ENCODE measurements around the gene DENND5A. TPM values are rescaled to one million over a fixed set of nuclear protein-coding genes. Genes with fewer than 3 reads are reported as not detected.
A peak's percentile ranks its signal among the peaks of the same experiment; 100 is the strongest.

DENND5A gene
- total and polyA plus RNA-seq, 2 donors (not counting 1 experiment from before 2014, with no cell fraction given) = 125 to 235 TPM

- no peaks in the 10 kb centered on the region for H3K27me3 ChIP-seq (ENCODE audit: control insufficient read depth, insufficient read depth, low read length)
- H3K79me2 ChIP-seq (ENCODE audit: control insufficient read depth, insufficient read depth, low read length) = peaks cover 55% of the 10 kb centered on the region
- H3K9me3 ChIP-seq (ENCODE audit: control insufficient read depth, insufficient read depth, low read depth, low read length) = no peaks in the 10 kb centered on the region
- peaks cover 2% of the 10 kb centered on the region for H3K36me3 ChIP-seq (ENCODE audit: control insufficient read depth, insufficient read depth, low read length)
- H3K4me2 ChIP-seq (ENCODE audit: extremely low read depth, insufficient read depth, low read length) = no peak overlapping the region
- peak in 1 of 2 donors; percentile 58 for DNase-seq (ENCODE audit: low read depth in 2 of 2)
- no peak overlapping the region for H3K9ac ChIP-seq (ENCODE audit: insufficient read depth, low read length)
- TF ChIP-seq CTCF (conservative IDR thresholded peaks at IDR 0.05 in 1 of 2, IDR thresholded peaks at IDR 0.05 in 1 of 2; ENCODE audit: low read depth in 1 of 2, low read length in 2 of 2) (no peak), EZH2 (IDR thresholded peaks at IDR 0.05; ENCODE audit: low read length, missing control alignments) (no peak)
- H3K4me3 ChIP-seq (replicated peaks in 1 of 4; ENCODE audit: control extremely low read depth in 1 of 4, insufficient read depth in 1 of 4, low read depth in 3 of 4, low read length in 4 of 4) = no peak overlapping the region
- H4K20me1 ChIP-seq (ENCODE audit: control insufficient read depth, extremely low read depth, insufficient read depth, low read length) = no peaks in the 10 kb centered on the region
- peaks cover 9% of the 10 kb centered on the region for H3K4me1 ChIP-seq (ENCODE audit: control insufficient read depth, extremely low read depth, insufficient read depth, low read length)
- H3K27ac ChIP-seq (ENCODE audit: insufficient read depth, low read length) = no peak overlapping the region
- no peak overlapping the region for H2AFZ ChIP-seq (ENCODE audit: low read length)
Measured at GRCh38 chr11:9208726-9209501, 56.2 kb downstream of the DENND5A start.

- no peaks in the 10 kb centered on the region for H3K27me3 ChIP-seq (ENCODE audit: control insufficient read depth, insufficient read depth, low read length)
- peaks cover 41% of the 10 kb centered on the region for H3K79me2 ChIP-seq (ENCODE audit: control insufficient read depth, insufficient read depth, low read length)
- no peak overlapping the region for H3K4me2 ChIP-seq (ENCODE audit: extremely low read depth, insufficient read depth, low read length)
- no peak for DNase-seq (ENCODE audit: low read depth in 2 of 2)
- peaks cover 4% of the 10 kb centered on the region for H3K36me3 ChIP-seq (ENCODE audit: control insufficient read depth, insufficient read depth, low read length)
- H3K9me3 ChIP-seq (ENCODE audit: control insufficient read depth, insufficient read depth, low read depth, low read length) = no peaks in the 10 kb centered on the region
- H3K4me1 ChIP-seq (ENCODE audit: control insufficient read depth, extremely low read depth, insufficient read depth, low read length) = peaks cover 9% of the 10 kb centered on the region
- H3K27ac ChIP-seq (ENCODE audit: insufficient read depth, low read length) = no peak overlapping the region
- no peak overlapping the region for H3K4me3 ChIP-seq (replicated peaks in 1 of 4; ENCODE audit: control extremely low read depth in 1 of 4, insufficient read depth in 1 of 4, low read depth in 3 of 4, low read length in 4 of 4)
- H4K20me1 ChIP-seq (ENCODE audit: control insufficient read depth, extremely low read depth, insufficient read depth, low read length) = no peaks in the 10 kb centered on the region
- no peak overlapping the region for H3K9ac ChIP-seq (ENCODE audit: insufficient read depth, low read length)
- TF ChIP-seq CTCF (conservative IDR thresholded peaks at IDR 0.05 in 1 of 2, IDR thresholded peaks at IDR 0.05 in 1 of 2; ENCODE audit: low read depth in 1 of 2, low read length in 2 of 2) (no peak), EZH2 (IDR thresholded peaks at IDR 0.05; ENCODE audit: low read length, missing control alignments) (no peak)
- H2AFZ ChIP-seq (ENCODE audit: low read length) = no peak overlapping the region
Measured at GRCh38 chr11:9207229-9207628, 57.9 kb downstream of the DENND5A start.

GRCh38 chr11:9206496-9206895 is 58.7 kb downstream of the DENND5A start:
- Histone ChIP-seq H3K9me3 (ENCODE audit: control insufficient read depth, insufficient read depth, low read depth, low read length) (no peaks in the 10 kb centered on the region), H4K20me1 (ENCODE audit: control insufficient read depth, extremely low read depth, insufficient read depth, low read length) (no peaks in the 10 kb centered on the region), H2AFZ (ENCODE audit: low read length) (no peak overlapping the region), H3K36me3 (ENCODE audit: control insufficient read depth, insufficient read depth, low read length) (peaks cover 4% of the 10 kb centered on the region), H3K27me3 (ENCODE audit: control insufficient read depth, insufficient read depth, low read length) (no peaks in the 10 kb centered on the region), H3K9ac (ENCODE audit: insufficient read depth, low read length) (no peak overlapping the region), H3K4me1 (ENCODE audit: control insufficient read depth, extremely low read depth, insufficient read depth, low read length) (peaks cover 9% of the 10 kb centered on the region), H3K79me2 (ENCODE audit: control insufficient read depth, insufficient read depth, low read length) (peaks cover 34% of the 10 kb centered on the region), H3K27ac (ENCODE audit: insufficient read depth, low read length) (no peak overlapping the region), H3K4me2 (ENCODE audit: extremely low read depth, insufficient read depth, low read length) (no peak overlapping the region), H3K4me3 (replicated peaks in 1 of 4; ENCODE audit: control extremely low read depth in 1 of 4, insufficient read depth in 1 of 4, low read depth in 3 of 4, low read length in 4 of 4) (no peak overlapping the region)
- DNase-seq (ENCODE audit: low read depth in 2 of 2) = peak; percentile 28 to 93
- no peak for TF ChIP-seq EZH2 (IDR thresholded peaks at IDR 0.05; ENCODE audit: low read length, missing control alignments)
- TF ChIP-seq CTCF (conservative IDR thresholded peaks at IDR 0.05 in 1 of 2, IDR thresholded peaks at IDR 0.05 in 1 of 2; ENCODE audit: low read depth in 1 of 2, low read length in 2 of 2) = no peak
